T1000 (cell line): ENCODE measurements around the gene MAST3.
A peak's percentile ranks its signal among the peaks of the same experiment; 100 is the strongest.

Source experiments
- DNase-seq: peaks from one replicate; lab custom pipeline; 2025; ENCODE audit warnings: mixed read lengths; lab: John Stamatoyannopoulos, UW

The MAST3 gene

GRCh38 chr19:18190278-18190677 lies 92.7 kb downstream of the MAST3 start:
- DNase-seq, result no peak

GRCh38 chr19:18191640-18192062 lies 94.1 kb downstream of the MAST3 start:
- no peak for DNase-seq

GRCh38 chr19:18192673-18193387 lies 95.3 kb downstream of the MAST3 start, which contains the start of gene MPV17L2:
TSS of gene MPV17L2 (plus strand) at chr19:18193218. CDS start at chr19:18193282, 64 bp downstream.
- peak; percentile 98 for DNase-seq

- DNase-seq, result no peak
Observed at GRCh38 chr19:18193388-18194180, 96.0 kb downstream of the MAST3 start.

- no peak for DNase-seq
Observed at GRCh38 chr19:18194181-18194530, 96.6 kb downstream of the MAST3 start.

- no peak for DNase-seq
Observed at GRCh38 chr19:18194554-18195238, 97.1 kb downstream of the MAST3 start.

GRCh38 chr19:18196511-18196845 lies 98.9 kb downstream of the MAST3 start:
- no peak for DNase-seq

- DNase-seq, result no peak
Observed at GRCh38 chr19:18197306-18197705, 99.7 kb downstream of the MAST3 start.

GRCh38 chr19:18197941-18198340 lies 100.4 kb downstream of the MAST3 start:
- no peak for DNase-seq

- no peak for DNase-seq
Observed at GRCh38 chr19:18198374-18198773, 100.8 kb downstream of the MAST3 start.
